ENCODE results near the gene RBBP8NL. TPM values are rescaled to one million over a fixed set of nuclear protein-coding genes. Genes with fewer than 3 reads are reported as not detected.

The RBBP8NL gene
- total RNA-seq, 4 donors from 2014 or later: 1.1 to 6.0 (median 4.6) TPM

DNA sequence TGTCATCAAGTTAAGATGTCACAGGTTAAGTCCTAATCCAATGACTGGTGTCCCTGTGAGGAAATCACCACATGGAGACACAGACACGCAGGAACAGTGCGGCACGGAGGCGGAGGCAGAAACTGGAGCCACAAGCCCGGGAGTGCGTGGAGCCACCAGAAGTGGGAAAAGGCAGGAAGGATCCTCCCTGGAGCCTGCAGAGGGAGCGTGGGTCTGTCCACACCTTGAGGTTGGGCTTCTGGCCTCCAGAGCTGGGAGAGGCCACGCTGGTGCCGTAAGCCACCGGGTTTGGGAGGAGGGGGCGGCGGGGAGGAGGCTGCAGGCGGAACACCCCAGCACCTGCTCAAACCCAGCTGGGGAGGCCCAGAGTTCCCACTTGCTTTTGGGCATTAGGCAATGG, 24.0 kb downstream of the RBBP8NL start:
- no peaks in the 10 kb centered on the region for H3K9me3 ChIP-seq
- no peak overlapping the region for H3K27ac ChIP-seq
- 89 to 91% methylated on average over 13 of the region's 13 CpGs for WGBS, 2 donors
- intact Hi-C loops (cut with DNase I): no loop called here
- DNase-seq: no peak
- H3K36me3 ChIP-seq: no peaks in the 10 kb centered on the region
- TF ChIP-seq, protein P1, sequence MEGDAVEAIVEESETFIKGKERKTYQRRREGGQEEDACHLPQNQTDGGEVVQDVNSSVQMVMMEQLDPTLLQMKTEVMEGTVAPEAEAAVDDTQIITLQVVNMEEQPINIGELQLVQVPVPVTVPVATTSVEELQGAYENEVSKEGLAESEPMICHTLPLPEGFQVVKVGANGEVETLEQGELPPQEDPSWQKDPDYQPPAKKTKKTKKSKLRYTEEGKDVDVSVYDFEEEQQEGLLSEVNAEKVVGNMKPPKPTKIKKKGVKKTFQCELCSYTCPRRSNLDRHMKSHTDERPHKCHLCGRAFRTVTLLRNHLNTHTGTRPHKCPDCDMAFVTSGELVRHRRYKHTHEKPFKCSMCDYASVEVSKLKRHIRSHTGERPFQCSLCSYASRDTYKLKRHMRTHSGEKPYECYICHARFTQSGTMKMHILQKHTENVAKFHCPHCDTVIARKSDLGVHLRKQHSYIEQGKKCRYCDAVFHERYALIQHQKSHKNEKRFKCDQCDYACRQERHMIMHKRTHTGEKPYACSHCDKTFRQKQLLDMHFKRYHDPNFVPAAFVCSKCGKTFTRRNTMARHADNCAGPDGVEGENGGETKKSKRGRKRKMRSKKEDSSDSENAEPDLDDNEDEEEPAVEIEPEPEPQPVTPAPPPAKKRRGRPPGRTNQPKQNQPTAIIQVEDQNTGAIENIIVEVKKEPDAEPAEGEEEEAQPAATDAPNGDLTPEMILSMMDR (IDR thresholded peaks at IDR 0.05): no peak
- no peak for TF ChIP-seq POLR2A (IDR thresholded peaks at IDR 0.05)
- peaks cover 18 to 24% of the 10 kb centered on the region in 2 donors for H3K4me1 ChIP-seq
- H3K4me3 ChIP-seq (replicated peaks in 1 of 3): no peak overlapping the region
- H3K27me3 ChIP-seq: no peaks in the 10 kb centered on the region

GRCh38 chr20:62402456-62403150, 24.7 kb downstream of the RBBP8NL start:
- Histone ChIP-seq H3K4me3 (replicated peaks in 1 of 3) (no peak overlapping the region), H3K27me3 (no peaks in the 10 kb centered on the region), H3K27ac (no peak overlapping the region), H3K36me3 (no peaks in the 10 kb centered on the region), H3K9me3 (no peaks in the 10 kb centered on the region), H3K4me1 (peaks cover 15 to 17% of the 10 kb centered on the region in 2 donors)
- intact Hi-C loops (cut with DNase I): no loop called here
- WGBS, 2 donors: 92 to 94% methylated on average over 12 of the region's 23 CpGs
- TF ChIP-seq, protein P1 (IDR thresholded peaks at IDR 0.05): no peak
- TF ChIP-seq POLR2A (IDR thresholded peaks at IDR 0.05): no peak
- no peak for DNase-seq

DNA sequence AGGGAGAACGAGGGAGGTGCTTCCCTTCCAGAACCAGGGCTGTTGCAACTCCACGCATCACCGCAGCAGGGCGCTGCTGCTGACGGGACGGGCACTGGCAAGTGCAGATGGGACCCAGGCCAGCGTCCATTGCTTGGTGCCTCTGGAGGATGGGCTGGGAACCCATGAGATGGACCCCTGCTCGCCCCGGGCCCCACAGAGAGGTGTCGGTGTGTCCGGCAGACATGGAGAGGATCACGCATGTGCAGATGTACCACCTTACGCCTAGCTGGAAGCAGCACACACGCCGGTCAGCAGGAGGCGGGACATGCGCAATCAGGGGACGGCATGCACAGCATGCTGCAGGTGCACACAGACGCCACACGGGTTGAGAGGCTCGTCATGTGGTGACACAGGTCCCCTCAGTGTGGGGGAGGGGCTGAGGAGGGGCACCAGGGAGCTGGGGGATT, 26.0 kb downstream of the RBBP8NL start:
- Histone ChIP-seq H3K27me3 (no peaks in the 10 kb centered on the region), H3K27ac (no peak overlapping the region), H3K9me3 (no peaks in the 10 kb centered on the region), H3K4me3 (replicated peaks in 1 of 3) (no peak overlapping the region), H3K4me1 (peaks cover 9 to 11% of the 10 kb centered on the region in 2 donors), H3K36me3 (no peaks in the 10 kb centered on the region)
- 89% methylated on average over 18 to 21 of the region's 21 CpGs for WGBS, 2 donors
- TF ChIP-seq, protein P1 (IDR thresholded peaks at IDR 0.05): no peak
- no peak for TF ChIP-seq POLR2A (IDR thresholded peaks at IDR 0.05)
- intact Hi-C loops (cut with DNase I): no loop called here
- no peak for DNase-seq

- Histone ChIP-seq H3K4me1 (peaks cover 1 to 3% of the 10 kb centered on the region in 2 donors), H3K36me3 (no peaks in the 10 kb centered on the region), H3K27ac (no peak overlapping the region), H3K4me3 (replicated peaks in 1 of 3) (no peak overlapping the region), H3K27me3 (no peaks in the 10 kb centered on the region), H3K9me3 (no peaks in the 10 kb centered on the region)
- no peak for DNase-seq
- intact Hi-C loops (cut with DNase I): no loop called here
- TF ChIP-seq, protein P1 (IDR thresholded peaks at IDR 0.05): no peak
- TF ChIP-seq POLR2A (IDR thresholded peaks at IDR 0.05): no peak
- 77 to 90% methylated on average over 5 to 10 of the region's 10 CpGs for WGBS, 2 donors
Observed at GRCh38 chr20:62400541-62400940, 26.8 kb downstream of the RBBP8NL start.

DNA sequence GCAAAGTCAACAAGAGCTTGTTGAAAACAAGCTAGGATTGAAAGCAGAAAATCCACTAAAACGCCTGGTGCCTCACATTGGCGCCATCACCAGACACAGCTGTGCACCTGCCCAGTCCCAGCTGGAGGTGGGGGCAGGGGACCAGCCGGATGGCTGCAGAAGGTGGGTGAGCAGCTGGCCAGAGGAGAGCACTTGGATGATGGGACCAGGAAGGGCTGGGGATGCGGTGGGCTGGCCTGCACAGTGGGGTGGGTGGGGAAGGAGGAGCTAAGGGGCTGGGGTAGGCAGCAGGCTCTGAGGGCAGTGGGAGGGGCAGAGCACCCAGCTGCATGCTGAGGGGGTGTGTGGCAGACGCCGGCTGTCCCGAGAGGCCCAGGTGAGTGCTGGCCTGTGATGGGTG, 27.3 kb downstream of the RBBP8NL start:
- intact Hi-C loops (cut with DNase I): no loop called here
- H3K36me3 ChIP-seq: no peaks in the 10 kb centered on the region
- WGBS, 2 donors: 76 to 84% methylated on average over 7 of the region's 7 CpGs

More for the DNA sequence above, 27.3 kb downstream of the RBBP8NL start:
- TF ChIP-seq POLR2A (IDR thresholded peaks at IDR 0.05): no peak
- TF ChIP-seq, protein P1 (IDR thresholded peaks at IDR 0.05): no peak
- Histone ChIP-seq H3K9me3 (no peaks in the 10 kb centered on the region), H3K4me3 (replicated peaks in 1 of 3) (no peak overlapping the region), H3K27ac (no peak overlapping the region), H3K27me3 (no peaks in the 10 kb centered on the region), H3K4me1 (no peaks in the 10 kb centered on the region)
- DNase-seq: no peak
